GM18907 (cell line): ENCODE measurements around the gene PKN3.
"Not testable (repeated sequence)": the region's sequence is repeated elsewhere in the genome, so short reads cannot be mapped to it uniquely, and the experiment has no call there.

Source experiments
- ATAC-seq: cut with Tn5 transposase; IDR thresholded peaks from one replicate; pipeline ENCODE4 v1.9.1; 2021; ENCODE audit warnings: mild to moderate bottlenecking, moderate library complexity; ENCODE audit not compliant: unreplicated experiment

The PKN3 gene

DNA sequence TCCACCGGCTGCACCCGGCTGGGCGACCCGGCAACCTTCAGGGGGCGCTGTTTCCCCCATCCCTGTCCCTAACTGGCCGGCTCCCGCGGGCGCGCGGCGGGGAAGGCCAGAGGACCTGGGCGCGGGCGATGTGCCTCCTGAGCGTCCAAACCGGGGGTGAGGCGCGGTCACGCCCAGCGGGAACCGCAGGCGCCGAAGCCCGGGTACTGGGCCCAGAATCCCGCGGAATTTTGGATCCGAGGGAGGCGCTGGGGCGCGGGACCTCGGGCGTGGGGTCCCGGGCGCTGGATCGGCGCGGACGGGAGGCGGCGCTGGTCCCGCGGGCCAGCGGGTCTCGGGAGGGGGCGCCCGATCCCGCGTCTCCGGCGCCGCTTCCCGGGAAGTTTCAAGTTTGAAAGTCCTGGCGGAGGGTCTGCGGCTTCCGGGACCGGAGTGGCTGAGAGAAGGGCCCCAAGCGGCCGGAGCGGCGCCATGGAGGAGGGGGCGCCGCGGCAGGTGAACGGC is at the start of gene PKN3:
PKN3 (plus strand) TSS at position 59 of the 504 bp plus-strand sequence; CDS start at position 472, 413 bp downstream.
- peak; percentile 61 for ATAC-seq

DNA sequence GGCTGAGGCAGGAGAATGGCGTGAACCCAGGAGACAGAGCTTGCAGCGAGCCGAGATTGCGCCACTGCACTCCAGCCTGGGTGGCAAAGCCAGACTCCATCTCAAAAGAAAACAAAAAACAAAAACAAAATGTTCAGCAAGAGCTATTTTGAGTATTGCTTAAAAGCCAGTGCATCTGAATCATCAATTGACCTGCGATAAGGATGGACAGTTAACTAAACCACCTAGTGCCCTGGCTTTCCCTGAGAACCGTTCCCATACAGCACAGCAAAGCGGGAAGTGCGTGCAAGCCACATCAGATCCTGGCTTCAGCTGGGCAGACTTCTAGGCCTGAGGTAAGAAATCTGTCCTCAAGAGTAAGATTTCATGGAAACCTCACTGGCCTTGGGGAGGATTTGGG is 48.4 kb upstream of the PKN3 start:
- no peak for ATAC-seq

DNA sequence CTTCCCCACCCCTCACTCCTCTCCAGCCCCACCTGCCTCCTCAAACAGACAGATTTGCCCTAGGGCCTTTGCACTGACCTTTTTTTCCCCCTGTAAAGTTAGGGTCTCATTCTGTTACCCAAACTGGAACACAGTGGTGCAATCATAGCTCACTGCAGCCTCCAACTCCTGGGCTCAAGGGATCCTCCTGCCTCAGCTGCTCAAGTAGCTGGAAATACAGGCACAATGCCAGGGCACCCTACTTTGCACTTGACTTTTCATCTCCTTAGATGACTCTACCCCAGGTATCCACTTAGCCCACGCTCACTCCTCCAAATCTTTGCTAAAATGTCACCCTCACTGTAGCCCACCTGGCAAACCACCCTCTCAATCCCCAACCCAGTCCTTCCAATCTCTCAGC is 47.8 kb upstream of the PKN3 start:
- no peak for ATAC-seq

DNA sequence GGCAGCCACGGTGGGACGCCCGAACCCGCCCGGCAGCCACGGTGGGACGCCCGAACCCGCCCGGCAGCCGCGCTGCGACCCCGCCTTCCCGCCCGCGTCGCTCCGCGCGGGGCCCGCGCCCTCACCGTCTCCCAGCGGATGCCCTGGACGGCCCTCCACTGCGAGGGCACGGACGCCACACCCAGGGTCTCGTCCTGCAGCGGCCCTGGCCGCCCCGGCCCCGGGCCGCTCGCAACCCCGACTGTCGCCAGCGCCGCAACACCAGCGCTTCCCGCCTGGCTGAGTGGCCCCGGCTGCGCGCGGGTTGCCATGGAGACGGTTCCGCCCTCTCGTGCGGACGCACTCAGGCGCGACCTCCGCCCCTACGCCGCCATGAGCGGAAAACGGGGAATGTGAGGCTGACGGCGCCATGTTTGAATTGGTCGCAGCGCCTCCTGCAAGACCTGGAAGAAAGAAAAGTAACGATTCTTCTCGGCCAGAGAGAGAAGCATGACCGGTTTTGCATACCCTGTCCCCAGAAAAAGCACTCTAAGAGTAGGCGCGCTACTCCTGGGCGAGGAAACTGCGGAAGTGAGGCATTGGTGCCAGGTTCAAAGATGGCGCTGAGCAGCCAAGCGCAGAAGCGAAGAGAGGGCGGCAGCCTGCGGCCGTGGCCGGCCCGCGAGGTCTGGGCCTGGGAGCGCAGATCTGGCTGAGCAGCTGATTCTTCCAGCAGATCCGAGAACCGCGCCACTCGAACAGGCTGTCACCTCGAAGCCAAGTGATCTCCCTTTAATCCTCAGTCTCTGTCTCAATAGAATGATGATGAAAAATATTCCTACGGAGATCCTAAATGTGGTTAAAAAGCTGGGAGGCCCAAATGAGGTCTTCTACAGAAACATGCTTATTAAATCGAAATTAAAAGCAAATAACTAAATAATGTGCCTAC is 45.6 kb upstream of the PKN3 start, which contains the start of gene DYNC2I2:
DYNC2I2 (minus strand) TSS at position 432 of the 928 bp plus-strand sequence; CDS start at position 311, 121 bp downstream.
- peak; percentile 70 for ATAC-seq

DNA sequence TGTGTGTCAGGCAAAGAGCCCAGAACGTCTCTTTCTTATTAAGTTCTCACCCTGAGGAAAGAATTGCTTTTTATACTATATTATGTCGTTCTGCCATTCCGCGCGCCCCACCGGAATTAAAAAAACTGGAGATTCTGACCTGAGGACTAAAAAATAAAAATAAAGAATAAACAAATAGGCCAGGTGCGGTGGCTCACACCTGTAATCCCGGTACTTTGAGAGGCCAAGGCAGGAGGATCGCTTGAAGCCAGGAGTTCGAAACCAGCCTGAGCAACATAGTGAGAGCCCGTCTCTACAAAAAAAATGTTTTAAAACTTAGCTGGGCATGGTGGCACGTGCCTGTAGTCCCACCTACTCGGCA is 45.0 kb upstream of the PKN3 start:
- no peak for ATAC-seq

DNA sequence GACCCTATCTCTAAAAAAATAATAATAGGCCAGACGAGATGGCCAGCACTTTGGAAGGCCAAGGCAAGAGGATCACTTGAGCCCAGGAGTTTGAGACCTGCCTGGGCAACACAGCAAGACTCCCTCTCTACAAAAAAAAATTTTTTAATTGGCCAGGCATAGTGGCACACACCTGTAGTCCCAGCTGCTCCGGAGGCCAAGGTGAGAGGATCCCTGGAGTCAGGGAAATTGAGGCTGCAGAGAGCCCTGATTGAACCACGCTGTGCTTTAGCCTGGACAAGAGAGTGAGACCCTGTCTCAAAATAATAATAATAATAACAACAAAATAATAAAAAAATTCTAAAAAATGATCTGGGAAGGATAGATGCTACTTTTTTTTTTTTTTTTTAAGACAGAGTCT is 44.5 kb upstream of the PKN3 start:
- no peak for ATAC-seq

DNA sequence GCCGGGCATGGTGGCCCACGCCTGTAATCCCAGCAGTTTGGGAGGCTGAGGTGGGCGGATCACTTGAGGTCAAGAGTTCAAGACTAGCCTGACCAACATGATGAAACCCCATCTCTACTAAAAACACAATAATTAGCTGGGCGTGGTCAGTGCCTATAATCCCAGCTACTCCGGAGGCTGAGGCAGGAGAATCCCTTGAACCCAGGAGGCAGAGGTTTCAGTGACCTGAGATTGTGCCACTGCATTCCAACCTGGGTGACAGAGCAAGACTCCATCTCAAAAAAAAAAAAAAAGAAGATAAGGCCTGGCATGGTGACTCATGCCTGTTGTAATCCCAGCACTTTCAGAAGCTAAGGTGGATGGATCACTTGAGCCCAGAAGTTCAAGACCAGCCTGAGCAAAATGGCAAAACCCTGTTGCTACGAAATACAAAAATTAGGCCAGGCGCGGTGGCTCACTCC is 35.8 kb upstream of the PKN3 start:
- not testable (repeated sequence) for ATAC-seq

DNA sequence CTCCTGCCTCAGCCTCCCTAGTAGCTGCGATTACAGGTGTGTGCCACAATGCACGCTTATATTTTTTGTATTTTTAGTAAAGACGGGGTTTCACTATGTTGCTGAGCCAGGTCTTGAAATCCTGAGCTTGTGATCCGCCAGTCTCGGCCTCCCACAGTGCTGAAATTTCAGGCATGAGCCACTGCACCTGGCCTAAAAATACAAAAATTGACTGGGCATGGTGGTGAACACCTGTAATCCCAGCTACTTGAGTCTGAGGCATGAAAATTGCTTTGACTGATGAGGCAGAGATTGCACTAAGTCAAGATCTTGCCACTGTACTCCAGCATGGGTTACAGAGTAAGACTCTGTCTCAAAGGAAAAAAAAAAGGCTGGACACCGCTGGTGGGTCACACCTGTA is 32.5 kb upstream of the PKN3 start:
- ATAC-seq = no peak

DNA sequence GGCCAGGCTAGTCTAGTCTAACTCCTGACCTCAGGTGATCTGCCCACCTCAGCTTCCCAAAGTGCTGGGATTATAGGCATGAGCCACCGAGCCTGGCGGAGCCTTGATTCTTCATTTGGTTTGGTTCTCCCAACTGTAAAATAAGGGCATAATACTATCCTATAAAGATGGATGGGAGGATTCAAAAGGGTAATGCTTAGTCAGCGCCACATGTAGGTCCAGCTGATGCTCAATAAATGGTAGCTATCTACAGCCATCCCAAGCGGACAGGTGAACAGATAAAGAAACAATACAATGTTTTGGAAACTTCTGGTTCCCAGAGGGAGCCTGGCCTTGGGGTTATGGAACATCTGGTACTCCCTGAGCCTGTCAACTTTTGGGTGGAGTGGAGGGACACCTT is 26.9 kb upstream of the PKN3 start:
- ATAC-seq = no peak

DNA sequence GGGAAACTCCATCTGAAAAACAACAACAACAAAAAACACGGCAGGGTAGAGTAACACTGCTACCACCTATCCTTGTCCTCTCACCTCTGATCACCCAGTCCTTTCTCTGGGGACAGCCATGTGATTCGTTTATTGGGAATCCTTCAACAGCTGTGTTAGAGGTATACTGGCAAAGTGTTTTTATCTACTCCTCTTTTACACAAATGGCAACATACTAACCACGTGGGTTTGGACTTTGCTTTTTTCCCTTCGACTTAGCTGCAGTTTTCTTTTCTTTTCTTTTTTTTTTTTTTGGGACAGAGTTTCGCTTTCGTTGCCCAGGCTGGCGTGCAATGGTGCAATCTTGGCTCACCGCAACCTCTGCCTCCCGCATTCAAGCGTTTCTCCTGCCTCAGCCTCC is 24.5 kb upstream of the PKN3 start:
- no peak for ATAC-seq

DNA sequence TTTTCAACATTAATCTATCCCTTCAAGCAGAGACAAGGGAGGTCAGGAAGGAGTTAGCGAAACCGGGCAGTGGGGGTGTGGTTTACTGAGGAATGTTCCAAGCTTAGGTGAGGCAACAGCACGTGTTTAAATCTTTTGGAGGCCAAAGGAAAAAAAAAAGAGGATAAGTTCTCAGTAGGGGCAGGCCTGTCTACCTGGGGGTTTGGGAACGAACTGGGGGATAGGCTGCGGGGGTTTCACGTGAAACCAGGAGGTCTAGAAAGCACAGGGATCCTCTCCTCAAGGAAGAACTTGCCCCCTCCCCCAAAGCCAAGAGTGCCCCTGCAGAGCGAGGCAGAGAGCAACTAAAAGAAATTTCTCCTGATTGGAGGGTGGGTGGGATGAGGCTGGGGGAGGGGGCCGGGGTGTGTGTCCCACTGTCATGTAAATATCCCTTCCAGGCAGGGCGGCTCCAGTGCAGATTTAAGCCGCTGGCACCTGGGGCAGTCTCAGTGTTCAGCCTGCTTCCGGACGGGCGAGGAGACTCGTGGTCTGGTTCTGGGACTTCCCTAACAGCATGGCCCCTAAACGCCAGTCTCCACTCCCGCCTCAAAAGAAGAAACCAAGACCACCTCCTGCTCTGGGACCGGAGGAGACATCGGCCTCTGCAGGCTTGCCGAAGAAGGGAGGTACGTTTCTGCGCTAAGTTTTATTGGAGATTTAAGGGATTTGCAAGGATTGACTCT is 18.8 kb upstream of the PKN3 start:
- peak; percentile 30 for ATAC-seq

DNA sequence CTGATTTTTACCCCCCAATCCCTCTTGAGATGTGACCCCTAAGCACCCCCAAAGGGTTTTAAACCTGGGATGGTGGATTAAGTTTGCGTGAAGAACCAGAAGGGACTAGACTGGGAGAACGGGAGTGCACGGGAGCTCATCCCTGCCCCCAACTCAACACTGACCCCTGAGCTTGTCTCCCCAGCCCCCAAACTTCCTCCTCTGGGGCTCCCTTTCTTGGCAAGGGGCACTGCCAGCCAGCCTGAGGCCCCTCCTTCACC is 18.3 kb upstream of the PKN3 start:
- ATAC-seq = no peak

DNA sequence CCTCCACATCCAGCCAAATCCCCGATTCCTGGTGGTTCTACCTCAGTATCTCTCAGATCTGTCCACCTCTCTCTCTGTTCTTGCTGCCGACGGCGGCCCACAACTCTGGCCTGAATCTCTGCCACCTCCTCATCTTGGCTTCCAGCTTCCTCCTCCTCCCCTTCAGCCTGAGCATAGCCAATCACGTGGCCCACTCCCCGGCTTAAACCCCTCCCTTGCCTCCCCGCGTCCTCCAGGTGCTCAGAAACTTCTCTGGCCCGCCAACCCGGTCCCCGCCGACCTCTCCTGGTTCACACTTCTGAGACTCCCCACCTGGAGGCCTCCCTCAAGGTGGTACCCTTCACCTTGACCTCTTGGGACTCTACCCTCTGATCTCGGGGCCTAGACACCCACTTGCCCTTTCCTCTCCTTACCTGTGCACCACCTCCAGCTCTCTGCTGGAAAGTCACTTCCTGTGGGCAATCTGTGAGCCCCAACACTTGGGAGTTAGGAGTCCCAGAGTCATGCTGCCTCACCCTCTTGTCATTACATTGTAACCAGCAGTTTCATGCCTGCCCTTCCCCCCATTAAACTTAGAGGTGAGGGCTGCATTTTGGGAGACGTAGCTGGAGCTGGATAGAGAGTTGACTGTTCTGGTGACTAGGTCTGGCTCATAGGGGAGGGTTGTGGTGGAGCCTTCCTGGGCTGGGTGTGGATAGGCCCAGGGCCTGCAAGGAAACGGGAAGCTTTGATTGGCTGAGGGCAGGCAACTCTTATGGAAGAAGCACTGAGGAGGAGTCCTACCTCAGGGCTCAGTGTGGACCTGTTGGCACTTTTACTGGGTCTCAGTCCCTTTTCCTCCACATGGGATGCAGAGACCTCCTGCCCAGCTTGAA is 17.7 kb upstream of the PKN3 start:
- peak; percentile 36 for ATAC-seq

DNA sequence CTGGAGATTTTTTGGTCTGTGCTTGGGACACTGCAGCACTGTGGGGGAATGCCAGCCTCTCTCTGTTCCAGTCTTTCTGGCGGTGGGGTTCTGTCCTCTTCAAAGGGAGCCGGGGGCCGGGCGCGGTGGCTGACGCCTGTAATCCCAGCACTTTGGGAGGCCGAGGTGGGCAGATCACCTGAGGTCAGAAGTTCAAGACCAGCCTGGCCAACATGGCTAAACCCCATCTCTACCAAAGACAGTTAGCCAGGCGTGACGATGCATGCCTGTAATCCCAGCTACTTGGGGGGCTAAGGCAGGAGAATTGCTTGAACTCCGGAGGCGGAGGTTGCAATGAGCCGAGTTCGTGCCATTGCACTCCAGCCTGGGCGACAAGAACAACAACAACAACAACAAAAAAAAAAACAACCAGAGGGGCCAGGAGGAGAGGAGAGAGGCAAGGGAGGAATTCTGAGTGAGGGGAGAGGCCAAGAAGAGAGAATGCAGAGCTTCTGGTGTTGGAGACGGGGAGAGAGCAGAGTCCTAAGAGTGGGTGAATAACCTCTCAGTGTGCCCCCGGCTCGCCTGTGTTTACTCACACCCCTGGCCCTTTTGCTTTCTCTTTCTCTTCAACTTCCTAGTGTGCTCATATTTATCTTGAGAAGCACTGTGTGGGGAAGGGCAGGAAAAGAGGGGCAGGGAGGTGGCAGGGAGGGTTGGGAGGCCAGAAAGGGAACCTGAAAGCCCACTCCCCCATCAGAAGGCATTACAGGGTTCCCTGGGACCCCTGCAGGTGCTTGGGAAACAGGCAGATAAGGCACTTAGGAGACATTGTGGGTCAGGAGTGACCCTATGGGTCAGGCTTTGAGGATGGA is 16.4 kb upstream of the PKN3 start:
- no peak for ATAC-seq

DNA sequence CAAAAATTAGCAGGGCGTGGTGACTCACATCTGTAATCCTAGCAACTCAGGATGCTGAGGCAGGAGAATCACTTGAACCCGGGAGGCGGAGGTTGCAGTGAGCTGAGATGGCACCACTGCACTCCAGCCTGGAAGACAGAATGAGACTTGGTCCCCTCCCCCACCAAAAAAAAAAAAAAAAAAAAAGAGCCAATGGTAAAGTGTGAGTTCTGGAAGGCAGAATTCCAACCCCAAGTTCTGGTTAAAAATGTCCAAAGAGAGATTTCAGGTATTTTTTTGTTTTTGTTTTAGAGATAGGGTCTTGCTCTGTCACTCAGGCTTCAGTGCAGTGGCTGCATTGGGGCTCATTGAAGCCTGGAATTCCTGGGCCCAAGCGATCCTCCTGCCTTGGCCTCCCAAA is 14.8 kb upstream of the PKN3 start:
- no peak for ATAC-seq

DNA sequence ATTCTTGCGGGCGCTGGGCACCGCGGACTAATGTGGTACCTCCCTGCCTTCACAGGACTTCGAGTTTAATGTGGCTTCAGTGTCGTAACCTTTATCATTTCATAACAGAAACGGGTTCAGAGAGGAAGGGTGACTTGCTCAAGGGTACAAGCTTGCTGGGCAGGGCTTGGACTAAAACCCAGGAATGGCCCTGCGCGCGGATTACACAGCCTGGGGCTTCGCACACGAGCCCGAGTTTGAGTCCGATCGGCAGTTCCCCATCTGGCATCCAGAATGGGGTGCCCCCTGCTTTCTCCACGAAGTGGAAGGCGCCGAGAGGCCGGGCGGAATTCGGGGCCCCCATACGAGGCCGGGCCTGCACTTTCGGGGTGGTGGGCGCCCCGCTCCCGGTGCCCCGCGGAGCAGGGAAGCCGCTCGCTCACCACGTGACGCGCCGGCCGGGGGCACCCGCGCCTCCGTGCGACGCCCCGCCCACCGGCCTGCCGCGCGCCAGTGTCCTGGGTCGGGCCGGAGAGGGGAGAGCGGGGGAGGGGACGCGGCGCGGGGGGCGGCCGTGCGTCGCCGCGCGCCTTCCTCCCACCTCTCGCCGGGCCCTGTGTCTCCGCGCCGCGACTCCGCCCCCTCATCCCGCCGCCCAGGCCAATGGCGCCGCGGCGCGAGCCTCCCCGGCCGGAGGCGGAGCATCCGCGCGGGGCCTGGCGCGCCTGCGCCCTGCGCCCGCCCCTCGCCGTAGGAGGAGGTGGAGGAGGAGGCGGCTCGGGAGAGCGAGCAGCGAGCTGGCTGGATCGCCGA is 13.6 kb upstream of the PKN3 start, which contains the start of gene SET:
SET (plus strand) TSS at position 722 of the 792 bp plus-strand sequence. CDS start 361 bp downstream, outside the sequence.
- ATAC-seq = peak; percentile 67

DNA sequence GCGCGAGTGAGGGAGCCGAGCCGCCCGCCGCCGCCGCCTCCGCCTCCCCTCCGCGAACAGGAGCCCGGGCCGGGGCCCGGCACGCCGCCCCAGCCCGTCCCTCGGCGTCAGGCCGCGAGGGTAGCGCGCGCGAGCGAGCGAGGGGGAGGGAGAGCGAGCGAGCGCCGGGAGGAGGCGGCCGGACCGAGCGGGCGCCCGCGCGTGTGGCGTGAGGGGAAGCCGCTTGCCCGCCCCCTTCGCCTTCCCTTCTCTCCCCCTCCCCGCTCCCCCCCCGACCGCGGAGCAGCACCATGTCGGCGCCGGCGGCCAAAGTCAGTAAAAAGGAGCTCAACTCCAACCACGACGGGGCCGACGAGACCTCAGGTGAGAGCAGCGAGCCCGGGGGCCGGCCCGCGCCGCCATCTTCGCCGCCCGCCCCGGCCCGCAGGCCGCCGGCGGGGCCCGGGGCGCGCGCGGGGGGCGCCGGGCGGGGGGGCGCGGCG is 13.0 kb upstream of the PKN3 start:
- ATAC-seq = peak; percentile 13

DNA sequence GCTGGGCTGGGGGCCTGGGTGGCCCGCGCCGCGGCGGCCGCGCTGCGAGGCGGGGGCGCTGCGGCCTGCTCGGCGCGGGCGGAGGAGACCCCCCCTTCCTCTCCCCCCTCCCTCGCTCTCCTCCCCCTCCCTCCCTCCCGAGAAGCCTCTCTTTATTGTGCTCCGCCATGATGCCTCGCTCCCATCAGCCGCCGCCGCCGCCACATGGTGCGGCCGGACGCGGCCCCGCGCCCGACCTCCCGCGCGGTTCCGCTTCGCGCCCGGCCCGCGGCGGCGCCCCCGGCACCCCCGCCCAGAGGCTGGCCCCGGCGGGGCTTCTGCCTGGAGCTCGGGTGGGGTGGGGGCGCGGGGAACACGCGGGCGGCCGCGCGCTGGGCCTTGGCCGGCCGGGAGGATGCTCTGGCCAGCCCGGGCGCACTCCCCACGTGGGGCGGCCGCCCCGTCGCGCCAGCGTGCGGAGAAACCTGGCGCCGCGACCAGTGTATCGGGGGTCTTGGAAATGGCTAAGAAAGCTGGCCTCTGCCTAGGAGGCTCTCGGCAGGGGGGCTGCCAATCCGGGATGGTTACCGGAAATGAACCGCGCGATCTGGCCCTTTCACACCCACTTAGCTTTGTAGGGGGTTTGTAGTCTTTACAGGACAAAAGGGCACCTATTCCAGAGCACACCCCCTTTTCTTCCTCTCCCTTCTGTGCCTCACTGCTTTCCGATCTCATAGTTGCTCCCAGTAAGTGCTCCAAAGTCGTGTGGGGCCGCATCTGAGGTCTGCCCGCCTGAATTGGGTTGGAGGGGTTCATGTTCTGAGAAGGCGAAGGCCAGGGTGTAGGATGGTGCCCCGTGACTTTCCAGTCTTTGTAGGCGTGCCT is 12.3 kb upstream of the PKN3 start:
- ATAC-seq = no peak
